ENCODE measurements around the gene YAF2.

GRCh38 chr12:42163913-42164312 is 74.1 kb downstream of the YAF2 start:
- no peak for TF ChIP-seq CTCF (IDR thresholded peaks at IDR 0.05 in 8 of 11, conservative IDR thresholded peaks at IDR 0.05 in 3 of 11)
- no peak for TF ChIP-seq POLR2AphosphoS5 (IDR thresholded peaks at IDR 0.05)
